ENCODE results near the gene PHKA2.
A peak's percentile ranks its signal among the peaks of the same experiment; 100 is the strongest.

PHKA2 gene

DNA sequence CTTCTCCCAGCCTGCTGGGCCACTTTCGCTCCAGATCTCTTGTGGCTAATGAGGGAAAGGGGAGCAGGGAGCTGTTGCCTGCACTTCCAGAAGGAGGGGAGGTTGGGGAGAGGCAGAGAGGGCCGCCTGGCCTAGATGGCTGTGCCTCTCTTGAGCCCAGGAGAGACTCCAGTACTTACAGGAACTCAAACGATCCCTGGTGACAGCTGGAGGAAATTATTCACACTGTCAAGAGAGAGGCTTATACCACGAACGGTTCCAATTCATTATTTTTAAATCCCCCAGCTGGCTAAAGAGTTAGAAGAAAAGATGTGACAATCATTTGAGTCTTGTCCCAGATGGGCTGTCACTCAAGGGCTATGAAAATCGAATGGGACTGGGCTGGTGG lies 96.1 kb downstream of the PHKA2 start:
- TF ChIP-seq CTCF (IDR thresholded peaks at IDR 0.05; ENCODE audit: borderline replicate concordance, control extremely low read depth, extremely low read depth, insufficient read depth, missing control alignments): no peak
- no peak for DNase-seq (ENCODE audit: low spot score)
- in situ Hi-C loops (cut with MboI; ENCODE audit: low sequenced_read_pairs, unreplicated experiment): no loop called here

GRCh38 chrX:18887177-18887824 lies 96.6 kb downstream of the PHKA2 start:
- TF ChIP-seq CTCF (IDR thresholded peaks at IDR 0.05; ENCODE audit: borderline replicate concordance, control extremely low read depth, extremely low read depth, insufficient read depth, missing control alignments): no peak
- no peak for DNase-seq (ENCODE audit: low spot score)
- in situ Hi-C loops (cut with MboI; ENCODE audit: low sequenced_read_pairs, unreplicated experiment): no loop called here

GRCh38 chrX:18886344-18887161 lies 97.4 kb downstream of the PHKA2 start:
- in situ Hi-C loops (cut with MboI; ENCODE audit: low sequenced_read_pairs, unreplicated experiment): no loop called here
- peak; percentile 80 for DNase-seq (ENCODE audit: low spot score)

GRCh38 chrX:18886005-18886343 lies 97.9 kb downstream of the PHKA2 start:
- in situ Hi-C loops (cut with MboI; ENCODE audit: low sequenced_read_pairs, unreplicated experiment): no loop called here
- no peak for TF ChIP-seq CTCF (IDR thresholded peaks at IDR 0.05; ENCODE audit: borderline replicate concordance, control extremely low read depth, extremely low read depth, insufficient read depth, missing control alignments)
- DNase-seq (ENCODE audit: low spot score): no peak

More at GRCh38 chrX:18886344-18887161, 97.4 kb downstream of the PHKA2 start:
- TF ChIP-seq CTCF (IDR thresholded peaks at IDR 0.05; ENCODE audit: borderline replicate concordance, control extremely low read depth, extremely low read depth, insufficient read depth, missing control alignments): peak; percentile 50

DNA sequence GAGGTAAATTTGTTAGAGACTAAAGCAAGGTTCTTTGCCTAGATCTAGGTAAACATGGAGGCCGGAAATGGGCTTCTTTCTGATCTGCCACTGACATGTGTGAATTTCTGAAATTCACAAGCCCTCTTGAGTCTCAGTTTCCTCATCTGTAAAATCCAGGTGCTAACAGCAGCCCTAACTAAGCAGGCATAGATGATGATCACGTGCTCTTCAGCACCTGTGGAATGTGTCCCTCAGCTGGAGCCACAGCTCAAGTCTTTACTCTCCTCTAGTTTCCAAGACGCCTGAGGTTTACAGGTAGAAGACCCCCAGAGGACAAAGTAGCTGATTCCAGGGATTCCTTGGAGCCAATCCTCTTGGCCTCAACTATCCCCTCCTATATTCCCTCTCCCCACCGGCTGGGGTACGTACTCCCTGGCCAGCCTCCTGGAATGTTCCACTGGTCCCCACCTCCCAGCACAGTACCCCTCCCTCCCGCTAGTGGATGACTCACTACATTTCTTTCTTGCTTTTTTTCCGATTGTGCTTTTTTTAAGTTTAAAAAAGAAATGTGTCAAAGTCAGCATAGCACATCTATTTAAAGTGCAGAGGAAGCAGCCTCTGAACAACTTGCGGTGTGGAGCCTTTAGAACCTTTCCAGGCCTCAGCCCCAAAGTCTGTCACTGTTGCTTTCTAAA lies 98.4 kb downstream of the PHKA2 start:
- TF ChIP-seq CTCF (IDR thresholded peaks at IDR 0.05; ENCODE audit: borderline replicate concordance, control extremely low read depth, extremely low read depth, insufficient read depth, missing control alignments): no peak
- in situ Hi-C loops (cut with MboI; ENCODE audit: low sequenced_read_pairs, unreplicated experiment): no loop called here
- DNase-seq (ENCODE audit: low spot score): no peak

GRCh38 chrX:18884916-18885315 lies 99.0 kb downstream of the PHKA2 start:
- DNase-seq (ENCODE audit: low spot score): no peak
- in situ Hi-C loops (cut with MboI; ENCODE audit: low sequenced_read_pairs, unreplicated experiment): no loop called here
- no peak for TF ChIP-seq CTCF (IDR thresholded peaks at IDR 0.05; ENCODE audit: borderline replicate concordance, control extremely low read depth, extremely low read depth, insufficient read depth, missing control alignments)
